ENCODE data around the gene TARS3.
"Not testable (repeated sequence)": the region's sequence is repeated elsewhere in the genome, so short reads cannot be mapped to it uniquely, and the experiment has no call there.

Gene TARS3

DNA sequence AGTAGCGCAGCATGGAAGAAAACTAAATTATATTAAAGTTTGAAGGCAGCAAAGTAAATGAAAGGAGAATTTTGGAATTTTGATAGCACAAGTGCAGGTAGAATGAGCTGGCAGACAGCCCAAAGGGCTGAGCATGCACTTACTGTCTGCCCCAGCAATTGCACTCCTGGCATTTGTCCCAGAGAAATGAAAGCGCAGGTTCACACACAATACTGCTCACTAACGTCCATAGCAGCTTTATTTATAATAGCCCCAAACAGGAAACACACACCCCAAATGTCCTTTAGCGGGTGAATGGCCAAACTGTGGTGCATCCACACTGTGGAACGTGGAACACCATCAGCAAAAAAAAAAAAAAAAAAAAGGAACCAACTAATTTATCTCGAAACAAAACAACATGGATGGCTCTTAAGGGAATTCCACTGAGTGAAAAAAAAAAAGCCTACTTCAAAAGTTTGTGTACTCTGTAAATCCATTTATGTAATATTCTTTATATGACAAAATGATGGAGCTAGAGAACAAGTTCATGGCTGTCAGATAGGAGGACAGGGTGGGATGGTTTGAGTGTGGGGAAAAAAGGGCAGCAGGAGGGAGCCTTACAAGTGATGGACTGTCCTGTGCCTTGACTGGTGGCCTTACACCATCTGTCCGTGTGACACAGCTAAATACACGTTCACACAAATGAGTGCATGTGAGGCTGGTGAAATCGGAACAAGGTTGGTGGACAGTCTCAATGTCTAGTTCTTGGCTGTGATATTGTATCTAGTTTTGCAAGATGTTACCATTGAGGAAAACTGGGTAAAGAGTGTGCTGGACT lies 66.1 kb downstream of the TARS3 start:
- H3K36me3 ChIP-seq (ENCODE audit: control insufficient read depth, insufficient read depth, low read length): no peaks in the 10 kb centered on the region
- no peak overlapping the region for H3K4me3 ChIP-seq (ENCODE audit: insufficient read depth, low read depth, low read length)
- no peaks in the 10 kb centered on the region for H3K4me1 ChIP-seq (ENCODE audit: control insufficient read depth, insufficient read depth, low read length)
- no peaks in the 10 kb centered on the region for H3K9me3 ChIP-seq (ENCODE audit: control insufficient read depth, low read length)
- 93 to 96% methylated on average over 8 of the region's 9 CpGs for WGBS, 2 experiments
- H3K27me3 ChIP-seq (ENCODE audit: control insufficient read depth, insufficient read depth, low read length, poor library complexity, severe bottlenecking): no peaks in the 10 kb centered on the region
- H3K27ac ChIP-seq (ENCODE audit: insufficient read depth, low read depth, low read length, poor library complexity, severe bottlenecking): no peak overlapping the region

DNA sequence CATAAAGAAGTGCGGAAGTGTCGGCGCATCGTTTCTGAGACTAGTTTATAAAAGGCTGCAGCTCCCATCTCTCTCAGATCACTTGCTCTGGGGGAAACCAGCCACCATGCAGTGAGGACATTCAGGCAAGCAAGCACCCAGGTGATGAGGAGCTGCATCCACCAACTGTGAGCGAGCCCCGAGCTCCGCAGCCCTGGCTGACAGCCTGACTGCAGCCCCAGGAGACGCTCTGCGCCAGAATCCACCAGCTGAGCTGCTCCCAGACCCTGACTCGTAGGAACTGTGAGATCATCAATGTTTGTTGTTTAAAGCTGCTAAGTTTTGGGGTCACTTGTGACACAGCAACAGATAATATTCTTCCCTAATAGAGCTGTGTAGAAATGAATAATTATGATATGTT lies 67.1 kb downstream of the TARS3 start:
- Histone ChIP-seq H3K36me3 (ENCODE audit: control insufficient read depth, insufficient read depth, low read length) (no peaks in the 10 kb centered on the region), H3K9me3 (ENCODE audit: control insufficient read depth, low read length) (no peaks in the 10 kb centered on the region), H3K4me1 (ENCODE audit: control insufficient read depth, insufficient read depth, low read length) (no peaks in the 10 kb centered on the region), H3K27me3 (ENCODE audit: control insufficient read depth, insufficient read depth, low read length, poor library complexity, severe bottlenecking) (no peaks in the 10 kb centered on the region), H3K4me3 (ENCODE audit: insufficient read depth, low read depth, low read length) (no peak overlapping the region), H3K27ac (ENCODE audit: insufficient read depth, low read depth, low read length, poor library complexity, severe bottlenecking) (no peak overlapping the region)
- 96% methylated on average over 10 of the region's 10 CpGs for WGBS, 2 experiments

DNA sequence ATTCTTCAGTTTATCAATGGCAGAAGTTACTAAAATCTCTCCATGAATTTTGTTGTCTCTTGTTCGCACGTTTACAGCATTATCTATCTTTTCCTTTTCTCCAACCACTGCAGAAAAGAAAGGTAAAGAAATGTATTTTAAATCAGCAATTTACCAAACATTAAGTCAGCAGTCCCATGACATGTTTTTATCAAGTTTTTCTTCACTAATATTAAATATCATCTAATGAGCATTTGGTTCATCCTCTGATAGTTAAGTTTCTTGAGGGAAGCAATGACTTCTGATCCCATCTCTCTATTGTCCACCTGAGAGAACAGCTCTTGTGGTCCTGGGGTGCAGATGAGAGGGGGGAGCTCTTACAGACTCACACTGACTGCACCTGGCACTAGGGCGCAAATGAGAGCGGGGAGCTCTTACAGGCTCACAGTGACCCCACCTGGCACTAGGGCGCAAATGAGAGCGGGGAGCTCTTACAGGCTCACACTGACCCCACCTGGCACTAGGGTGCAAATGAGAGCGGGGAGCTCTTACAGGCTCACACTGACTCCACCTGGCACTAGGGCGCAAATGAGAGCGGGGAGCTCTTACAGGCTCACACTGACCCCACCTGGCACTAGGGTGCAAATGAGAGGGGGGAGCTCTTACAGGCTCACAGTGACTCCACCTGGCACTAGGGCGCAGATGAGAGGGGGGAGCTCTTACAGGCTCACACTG lies 69.5 kb downstream of the TARS3 start:
- not testable (repeated sequence) for H3K4me3 ChIP-seq (ENCODE audit: insufficient read depth, low read depth, low read length); H3K9me3 ChIP-seq (ENCODE audit: control insufficient read depth, low read length); H3K27ac ChIP-seq (ENCODE audit: insufficient read depth, low read depth, low read length, poor library complexity, severe bottlenecking); H3K4me1 ChIP-seq (ENCODE audit: control insufficient read depth, insufficient read depth, low read length); H3K27me3 ChIP-seq (ENCODE audit: control insufficient read depth, insufficient read depth, low read length, poor library complexity, severe bottlenecking); H3K36me3 ChIP-seq (ENCODE audit: control insufficient read depth, insufficient read depth, low read length)
- WGBS, 2 experiments: 87 to 96% methylated on average over 9 to 10 of the region's 10 CpGs

DNA sequence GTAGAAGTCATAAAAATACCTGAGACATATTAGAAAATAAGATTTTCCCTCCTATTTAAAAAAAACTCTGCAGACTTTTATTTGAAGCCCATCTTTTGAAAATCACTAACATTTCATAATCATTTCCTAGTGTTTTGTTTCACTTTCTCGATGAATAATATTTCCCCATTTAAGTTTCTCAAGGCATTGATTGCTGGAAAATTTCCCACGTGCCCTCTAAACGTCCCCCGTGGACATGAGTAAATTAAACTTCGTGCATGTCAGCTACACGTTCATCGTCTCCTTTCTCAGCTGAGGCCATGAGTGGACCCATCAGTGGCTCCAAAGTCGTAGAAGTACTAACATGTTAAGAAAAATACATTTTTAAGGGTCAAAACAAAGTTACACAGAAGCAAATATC lies 70.1 kb downstream of the TARS3 start:
- no peak overlapping the region for H3K4me3 ChIP-seq (ENCODE audit: insufficient read depth, low read depth, low read length)
- no peaks in the 10 kb centered on the region for H3K36me3 ChIP-seq (ENCODE audit: control insufficient read depth, insufficient read depth, low read length)
- WGBS, 2 experiments: 94 to 97% methylated on average over 8 of the region's 8 CpGs
- no peaks in the 10 kb centered on the region for H3K27me3 ChIP-seq (ENCODE audit: control insufficient read depth, insufficient read depth, low read length, poor library complexity, severe bottlenecking)
- no peaks in the 10 kb centered on the region for H3K4me1 ChIP-seq (ENCODE audit: control insufficient read depth, insufficient read depth, low read length)
- no peak overlapping the region for H3K27ac ChIP-seq (ENCODE audit: insufficient read depth, low read depth, low read length, poor library complexity, severe bottlenecking)
- H3K9me3 ChIP-seq (ENCODE audit: control insufficient read depth, low read length): no peaks in the 10 kb centered on the region

DNA sequence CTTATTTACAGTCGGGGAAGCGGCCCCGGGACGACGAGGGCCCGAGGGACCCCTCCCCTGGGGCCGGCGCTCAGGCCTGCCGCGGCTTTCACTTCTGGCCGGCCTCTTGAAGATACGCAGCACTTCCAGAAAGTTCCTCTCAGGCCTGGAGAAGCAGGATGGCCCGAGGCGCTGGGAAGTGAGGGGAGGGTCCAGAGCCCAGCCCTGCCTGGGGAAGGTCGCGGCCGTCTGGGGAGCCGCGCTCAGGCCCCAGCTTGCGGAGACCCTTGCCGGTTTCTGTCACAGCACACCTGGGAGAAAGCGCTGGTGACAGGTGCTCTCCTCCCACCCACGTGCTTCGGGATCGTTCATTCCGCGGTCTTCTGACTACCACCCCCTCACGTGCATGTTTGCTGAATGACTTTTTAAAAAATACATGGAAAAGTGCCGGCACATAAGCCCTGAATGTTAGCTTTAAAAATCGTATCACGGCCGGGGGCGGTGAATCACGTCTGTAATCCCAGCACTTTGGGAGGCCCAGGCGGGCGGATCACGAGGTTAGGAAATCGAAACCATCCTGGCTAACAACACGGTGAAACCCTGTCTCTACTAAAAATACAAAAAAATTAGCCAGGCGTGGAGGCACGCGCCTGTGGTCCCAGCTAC lies 71.4 kb downstream of the TARS3 start:
- H3K27ac ChIP-seq (ENCODE audit: insufficient read depth, low read depth, low read length, poor library complexity, severe bottlenecking): no peak overlapping the region
- H3K9me3 ChIP-seq (ENCODE audit: control insufficient read depth, low read length): no peaks in the 10 kb centered on the region
- H3K4me1 ChIP-seq (ENCODE audit: control insufficient read depth, insufficient read depth, low read length): no peaks in the 10 kb centered on the region
- 49 to 55% methylated on average over 42 of the region's 42 CpGs for WGBS, 2 experiments
- H3K27me3 ChIP-seq (ENCODE audit: control insufficient read depth, insufficient read depth, low read length, poor library complexity, severe bottlenecking): no peaks in the 10 kb centered on the region
- no peaks in the 10 kb centered on the region for H3K36me3 ChIP-seq (ENCODE audit: control insufficient read depth, insufficient read depth, low read length)
- peak overlapping the region; percentile 76 for H3K4me3 ChIP-seq (ENCODE audit: insufficient read depth, low read depth, low read length)

DNA sequence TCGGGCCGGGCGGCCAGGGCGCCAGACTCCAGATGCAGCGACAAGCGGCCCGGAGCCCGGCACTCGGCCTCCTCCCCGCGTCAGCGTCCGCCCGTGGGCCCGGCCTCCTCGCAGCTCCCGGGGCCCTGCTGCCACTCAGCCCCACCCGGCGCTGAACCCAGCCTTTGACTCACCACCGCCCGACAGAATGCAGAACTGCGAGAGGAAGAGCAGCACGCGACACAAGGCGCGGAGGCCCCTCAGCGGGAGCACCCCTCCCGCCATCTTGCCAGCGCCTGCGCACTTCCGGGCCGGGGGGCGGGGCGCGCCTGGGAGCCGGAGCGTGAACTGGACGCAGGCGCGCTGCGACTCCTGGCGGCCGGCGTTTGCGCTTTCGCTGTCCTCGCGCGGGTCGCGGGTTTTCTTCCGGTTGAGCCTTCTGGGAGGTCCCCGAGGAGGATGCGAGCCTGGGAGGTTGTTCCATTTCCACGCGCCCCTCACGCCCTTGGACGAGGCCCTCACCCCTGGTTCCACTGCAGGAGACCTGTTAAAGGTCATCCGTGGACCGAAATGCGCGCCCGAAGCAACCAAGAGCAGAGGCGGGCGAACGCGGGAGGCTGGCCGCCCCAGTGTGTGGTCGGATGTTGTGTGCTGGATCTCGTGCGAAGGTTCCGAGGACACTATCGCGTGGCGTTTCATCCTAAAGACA lies 72.0 kb downstream of the TARS3 start, which contains the start of gene TM2D3:
Gene TM2D3, minus strand, starts transcription at position 284 of the 688 bp plus-strand sequence. Its CDS starts 20 bp downstream, at position 264.
- no peaks in the 10 kb centered on the region for H3K4me1 ChIP-seq (ENCODE audit: control insufficient read depth, insufficient read depth, low read length)
- peak within 1 kb of the TSS; percentile 76 for H3K4me3 ChIP-seq (ENCODE audit: insufficient read depth, low read depth, low read length)
- WGBS, 2 experiments: 1% methylated on average over 75 of the region's 75 CpGs
- no peaks in the 10 kb centered on the region for H3K36me3 ChIP-seq (ENCODE audit: control insufficient read depth, insufficient read depth, low read length)
- H3K27ac ChIP-seq (ENCODE audit: insufficient read depth, low read depth, low read length, poor library complexity, severe bottlenecking): peak within 1 kb of the TSS; percentile 77
- H3K27me3 ChIP-seq (ENCODE audit: control insufficient read depth, insufficient read depth, low read length, poor library complexity, severe bottlenecking): no peaks in the 10 kb centered on the region
- no peaks in the 10 kb centered on the region for H3K9me3 ChIP-seq (ENCODE audit: control insufficient read depth, low read length)

DNA sequence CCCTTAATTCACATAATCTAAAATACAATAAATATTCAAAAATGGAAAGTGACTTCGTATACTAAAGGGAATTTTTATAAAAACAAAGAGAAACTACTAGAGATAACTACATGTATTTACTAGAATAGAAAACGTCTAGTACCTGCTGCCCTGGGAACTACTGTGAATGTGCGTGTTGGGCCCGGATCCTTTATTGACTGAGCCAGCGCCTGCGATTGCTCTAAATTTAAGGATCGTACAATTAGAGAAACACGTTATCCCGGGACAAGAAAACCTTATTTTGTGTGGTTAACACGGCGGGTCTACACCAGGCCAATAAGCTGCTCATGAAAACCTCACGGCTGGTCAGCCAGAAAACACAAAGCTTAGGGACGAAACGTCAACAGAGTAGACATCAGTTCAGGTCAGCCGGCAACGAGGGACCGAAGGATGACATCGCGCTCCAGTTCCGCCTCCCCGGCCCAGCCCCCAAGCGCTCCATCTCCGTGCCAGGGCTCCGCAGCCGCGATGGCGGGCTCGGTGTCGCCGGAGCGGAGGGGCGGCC lies 72.6 kb downstream of the TARS3 start:
- Histone ChIP-seq H3K9me3 (ENCODE audit: control insufficient read depth, low read length) (no peaks in the 10 kb centered on the region), H3K36me3 (ENCODE audit: control insufficient read depth, insufficient read depth, low read length) (peaks cover 2% of the 10 kb centered on the region), H3K27me3 (ENCODE audit: control insufficient read depth, insufficient read depth, low read length, poor library complexity, severe bottlenecking) (no peaks in the 10 kb centered on the region), H3K4me3 (ENCODE audit: insufficient read depth, low read depth, low read length) (peak overlapping the region; percentile 76), H3K4me1 (ENCODE audit: control insufficient read depth, insufficient read depth, low read length) (no peaks in the 10 kb centered on the region), H3K27ac (ENCODE audit: insufficient read depth, low read depth, low read length, poor library complexity, severe bottlenecking) (peak overlapping the region; percentile 77)
- 1% methylated on average over 31 of the region's 32 CpGs for WGBS, 2 experiments

DNA sequence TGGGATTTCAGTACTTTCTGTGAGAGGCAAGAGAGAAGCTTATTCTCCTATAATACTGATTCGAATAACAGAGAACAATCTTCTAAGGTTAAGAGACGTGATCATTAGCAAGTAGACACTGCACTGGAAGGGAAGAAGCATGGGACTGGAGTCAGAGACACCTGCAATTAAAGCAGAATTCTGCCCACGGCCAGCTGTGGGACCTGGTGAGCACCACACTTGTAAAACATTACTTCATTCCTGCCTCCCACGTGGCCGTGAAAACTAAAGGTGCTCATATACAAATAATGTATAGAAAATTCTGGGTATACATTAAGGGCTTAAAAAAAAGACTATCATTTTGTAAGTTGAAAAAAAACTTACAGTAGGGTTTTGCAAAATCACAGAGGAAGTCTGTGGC lies 74.1 kb downstream of the TARS3 start:
- H3K36me3 ChIP-seq (ENCODE audit: control insufficient read depth, insufficient read depth, low read length): peaks cover 9% of the 10 kb centered on the region
- 93% methylated on average over 3 of the region's 5 CpGs for WGBS, 2 experiments

DNA sequence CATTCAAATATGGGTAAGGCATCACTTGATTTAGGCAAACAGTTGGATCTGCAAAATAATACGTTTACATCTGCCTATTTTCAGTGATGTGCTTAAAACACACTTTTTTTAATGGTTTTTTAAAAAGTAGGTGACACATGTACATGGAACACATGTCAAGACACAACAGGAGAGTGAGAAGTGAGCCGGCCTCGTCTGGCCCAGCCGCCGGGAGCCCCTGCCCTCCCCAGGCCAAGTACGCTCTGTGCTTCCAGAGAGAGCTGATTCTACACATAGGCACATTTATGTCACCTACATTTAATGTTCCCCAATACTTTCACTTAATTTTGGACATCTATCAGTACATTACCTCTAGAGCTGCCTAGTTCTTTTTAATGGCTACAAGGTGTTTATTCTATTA lies 75.9 kb downstream of the TARS3 start:
- H3K4me3 ChIP-seq (ENCODE audit: insufficient read depth, low read depth, low read length): no peak overlapping the region
- H3K36me3 ChIP-seq (ENCODE audit: control insufficient read depth, insufficient read depth, low read length): peaks cover 16% of the 10 kb centered on the region
- H3K27me3 ChIP-seq (ENCODE audit: control insufficient read depth, insufficient read depth, low read length, poor library complexity, severe bottlenecking): no peaks in the 10 kb centered on the region
- H3K4me1 ChIP-seq (ENCODE audit: control insufficient read depth, insufficient read depth, low read length): no peaks in the 10 kb centered on the region
- H3K9me3 ChIP-seq (ENCODE audit: control insufficient read depth, low read length): no peaks in the 10 kb centered on the region
- WGBS, 2 experiments: 97% methylated on average over 6 of the region's 6 CpGs
- no peak overlapping the region for H3K27ac ChIP-seq (ENCODE audit: insufficient read depth, low read depth, low read length, poor library complexity, severe bottlenecking)

More for the DNA sequence above, 74.1 kb downstream of the TARS3 start:
- no peaks in the 10 kb centered on the region for H3K27me3 ChIP-seq (ENCODE audit: control insufficient read depth, insufficient read depth, low read length, poor library complexity, severe bottlenecking)
- H3K27ac ChIP-seq (ENCODE audit: insufficient read depth, low read depth, low read length, poor library complexity, severe bottlenecking): no peak overlapping the region
- H3K4me3 ChIP-seq (ENCODE audit: insufficient read depth, low read depth, low read length): no peak overlapping the region
- H3K4me1 ChIP-seq (ENCODE audit: control insufficient read depth, insufficient read depth, low read length): no peaks in the 10 kb centered on the region
- H3K9me3 ChIP-seq (ENCODE audit: control insufficient read depth, low read length): no peaks in the 10 kb centered on the region

Measured in ectodermal cell (in vitro differentiated cells).